Lower leg skin (tissue), 3 donors: ENCODE measurements around the gene KRTAP2-3.

Experiments used
- POLR2A ChIP-seq, 2 donors: fragments of 450-650 bp; IDR thresholded peaks; one replicate each; pipeline ENCODE4 v1.6.1; 2016 to 2017; ENCODE audit warnings: antibody characterized with exemption in 2 of 2, mild to moderate bottlenecking in 1 of 2, moderate library complexity in 1 of 2
- TF ChIP-seq, protein P1 (sequence below), 3 donors: fragments of 450-650 bp; IDR thresholded peaks; one replicate each; pipeline ENCODE4 v1.5.1; 2016; ENCODE audit warnings: antibody characterized with exemption in 3 of 3, mild to moderate bottlenecking in 3 of 3, moderate library complexity in 2 of 3

DNA sequence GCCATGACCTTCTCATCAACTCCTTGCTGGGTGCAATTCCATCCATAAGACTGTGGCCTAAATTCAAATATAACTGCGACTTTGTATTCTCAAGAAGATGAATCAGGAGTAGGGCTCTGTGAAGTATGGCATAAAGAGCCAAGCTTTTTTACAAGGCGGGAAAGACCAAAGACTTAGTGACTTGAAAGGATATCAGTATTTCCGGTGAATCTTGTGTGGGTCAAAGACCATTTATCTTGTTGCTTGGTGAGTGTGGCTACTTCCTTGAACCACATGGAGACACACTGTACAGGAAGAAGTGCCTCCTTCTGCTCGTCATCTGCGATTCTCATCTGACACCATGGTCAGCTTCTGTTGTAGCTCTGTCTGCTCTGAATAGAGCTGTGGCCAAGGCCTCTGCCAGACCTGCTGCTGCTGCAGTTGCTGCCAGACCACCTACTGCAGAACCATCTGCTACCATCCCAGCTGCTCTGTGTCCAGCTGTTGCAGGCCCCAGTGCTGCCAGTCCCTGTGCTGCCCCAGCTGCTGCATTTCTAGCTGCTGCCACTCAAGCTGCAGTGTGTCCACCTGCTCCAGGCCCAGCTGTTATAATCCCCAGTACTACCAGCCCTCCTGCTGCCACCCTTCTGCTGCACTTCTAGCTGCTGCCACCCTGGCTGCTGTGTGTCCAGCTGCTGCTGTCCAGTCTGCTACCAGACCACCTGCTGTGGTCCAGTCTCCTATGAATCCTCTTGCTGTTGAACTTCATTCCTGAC is 11.9 kb upstream of the KRTAP2-3 start:
- TF ChIP-seq, protein P1, sequence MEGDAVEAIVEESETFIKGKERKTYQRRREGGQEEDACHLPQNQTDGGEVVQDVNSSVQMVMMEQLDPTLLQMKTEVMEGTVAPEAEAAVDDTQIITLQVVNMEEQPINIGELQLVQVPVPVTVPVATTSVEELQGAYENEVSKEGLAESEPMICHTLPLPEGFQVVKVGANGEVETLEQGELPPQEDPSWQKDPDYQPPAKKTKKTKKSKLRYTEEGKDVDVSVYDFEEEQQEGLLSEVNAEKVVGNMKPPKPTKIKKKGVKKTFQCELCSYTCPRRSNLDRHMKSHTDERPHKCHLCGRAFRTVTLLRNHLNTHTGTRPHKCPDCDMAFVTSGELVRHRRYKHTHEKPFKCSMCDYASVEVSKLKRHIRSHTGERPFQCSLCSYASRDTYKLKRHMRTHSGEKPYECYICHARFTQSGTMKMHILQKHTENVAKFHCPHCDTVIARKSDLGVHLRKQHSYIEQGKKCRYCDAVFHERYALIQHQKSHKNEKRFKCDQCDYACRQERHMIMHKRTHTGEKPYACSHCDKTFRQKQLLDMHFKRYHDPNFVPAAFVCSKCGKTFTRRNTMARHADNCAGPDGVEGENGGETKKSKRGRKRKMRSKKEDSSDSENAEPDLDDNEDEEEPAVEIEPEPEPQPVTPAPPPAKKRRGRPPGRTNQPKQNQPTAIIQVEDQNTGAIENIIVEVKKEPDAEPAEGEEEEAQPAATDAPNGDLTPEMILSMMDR (IDR thresholded peaks at IDR 0.05): no peak
- no peak for TF ChIP-seq POLR2A (IDR thresholded peaks at IDR 0.05)
